HG03159 (cell line): ENCODE data around the gene NLE1.
"Not testable (repeated sequence)": the region's sequence is repeated elsewhere in the genome, so short reads cannot be mapped to it uniquely, and the experiment has no call there.

Experiments used
- ATAC-seq: cut with Tn5 transposase; IDR thresholded peaks from one replicate; pipeline ENCODE4 v1.9.1; 2021; ENCODE audit warnings: mild to moderate bottlenecking, moderate library complexity; ENCODE audit not compliant: unreplicated experiment

Gene NLE1

DNA sequence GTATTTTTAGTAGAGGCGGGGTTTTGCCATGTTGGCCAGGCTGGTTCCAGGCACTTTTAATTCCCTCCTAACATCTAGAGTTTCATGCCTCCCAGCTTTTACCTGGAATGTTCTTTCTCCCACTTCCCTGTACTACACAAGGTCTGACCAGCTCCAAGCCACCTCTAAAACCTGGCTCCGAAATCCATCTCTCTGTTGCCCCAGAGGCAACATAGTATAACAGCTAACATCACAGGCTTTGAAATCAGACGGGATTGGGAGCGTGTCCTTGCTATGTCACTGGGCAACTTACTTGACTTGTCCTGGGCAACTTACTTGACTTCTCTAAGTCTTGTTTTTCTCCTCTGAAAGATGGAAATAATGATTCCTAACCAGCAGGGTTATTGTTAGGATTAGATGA is 20.7 kb upstream of the NLE1 start:
- no peak for ATAC-seq

DNA sequence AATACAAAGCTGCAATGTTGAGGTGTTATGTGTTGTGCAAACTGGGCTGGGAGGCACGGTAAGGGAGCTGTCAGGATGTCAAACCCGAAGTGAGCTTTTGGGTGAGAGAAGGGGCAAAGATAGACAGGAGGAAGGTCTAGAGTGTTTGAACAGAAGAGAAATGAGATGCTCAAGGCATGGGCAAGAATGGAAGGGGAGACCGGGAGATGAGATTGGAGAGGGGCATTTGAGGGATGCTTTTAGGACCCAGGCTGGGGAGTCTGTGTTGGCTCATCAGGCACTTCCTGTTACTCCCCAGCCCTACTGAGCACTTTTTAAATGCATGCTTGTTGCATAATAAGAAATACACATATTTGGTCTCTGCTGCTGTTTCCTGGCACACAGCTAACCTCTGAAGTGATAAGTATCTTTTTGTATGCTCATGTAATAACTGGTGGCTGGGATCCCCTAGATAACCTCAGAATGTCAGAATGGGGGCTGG is 19.2 kb upstream of the NLE1 start:
- ATAC-seq, result no peak

DNA sequence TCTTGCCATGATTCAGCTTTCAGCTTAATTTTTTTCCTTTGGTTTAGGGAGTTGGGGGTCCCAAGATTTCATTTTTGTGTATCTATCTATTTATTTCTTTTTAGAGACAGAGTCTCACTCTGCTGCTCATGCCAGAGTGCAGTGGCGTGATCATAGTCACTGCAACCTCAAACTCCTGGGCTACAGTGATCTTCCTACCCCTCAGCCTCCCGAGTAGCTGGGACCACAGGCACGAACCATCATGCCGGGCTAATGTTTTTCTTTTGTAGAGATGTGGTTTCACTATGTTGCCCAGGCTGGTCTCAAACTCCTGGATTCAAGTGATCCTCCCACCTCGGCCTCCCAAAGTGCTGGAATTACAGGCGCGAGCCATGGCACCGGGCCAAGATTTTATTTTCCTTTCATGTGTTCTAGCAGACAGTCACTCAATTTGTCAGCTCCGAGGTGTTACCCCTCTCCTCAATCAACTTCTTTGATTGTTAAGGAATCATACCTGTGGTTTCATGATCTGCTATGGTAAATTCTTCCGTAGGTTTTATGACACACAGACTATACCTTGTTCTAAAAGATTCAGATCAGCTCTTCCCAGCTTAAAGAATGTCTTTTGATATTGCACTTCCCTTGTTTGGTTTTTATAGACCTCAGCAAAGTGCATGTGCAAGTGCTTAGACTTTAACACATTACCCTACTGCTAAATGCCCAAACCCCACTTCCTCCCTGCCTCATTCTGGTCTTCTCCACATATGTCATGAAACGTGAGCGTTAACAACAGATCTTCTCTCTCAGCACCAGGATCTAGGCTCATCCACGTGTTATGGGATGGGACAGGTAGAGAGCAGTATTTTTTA is 18.5 kb upstream of the NLE1 start:
- no peak for ATAC-seq

DNA sequence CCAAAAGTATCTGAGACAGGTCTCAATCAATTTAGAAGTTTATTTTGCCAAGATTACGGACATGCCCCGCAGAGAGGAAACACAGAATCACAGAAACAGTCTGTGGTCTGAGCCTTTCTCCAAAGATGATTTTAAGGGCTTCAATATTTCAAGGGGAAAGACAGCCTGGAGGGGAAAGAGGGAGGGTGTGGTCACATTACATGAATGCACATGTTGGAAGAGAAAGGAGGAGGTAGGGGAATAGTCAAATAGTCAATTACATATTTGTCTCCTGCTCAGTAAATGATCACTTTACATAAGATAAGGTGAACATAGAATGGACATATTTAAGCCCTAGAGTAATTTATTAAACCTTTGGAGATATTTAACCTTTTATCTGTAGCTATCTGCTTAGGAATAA is 17.8 kb upstream of the NLE1 start:
- ATAC-seq, result no peak

DNA sequence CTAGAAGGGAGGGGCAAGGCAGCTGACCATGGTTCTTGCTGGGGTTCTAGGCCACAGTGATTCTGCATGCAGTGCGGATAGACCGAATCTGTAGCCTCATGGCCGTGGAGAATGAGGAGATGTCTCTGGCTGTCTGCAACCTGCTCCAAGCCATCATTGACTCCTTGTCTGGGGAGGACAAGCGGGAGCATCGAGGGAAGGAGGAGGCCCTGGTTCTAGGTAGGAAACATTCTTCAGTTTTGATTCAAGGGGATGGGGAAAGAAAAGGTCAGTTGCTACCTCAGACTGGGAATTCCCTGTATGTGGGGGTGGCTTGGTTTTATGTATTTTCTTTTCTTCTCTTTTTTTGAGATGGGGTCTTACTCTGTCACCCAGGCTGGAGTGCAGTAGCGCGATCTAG is 13.1 kb upstream of the NLE1 start:
- ATAC-seq, result no peak

DNA sequence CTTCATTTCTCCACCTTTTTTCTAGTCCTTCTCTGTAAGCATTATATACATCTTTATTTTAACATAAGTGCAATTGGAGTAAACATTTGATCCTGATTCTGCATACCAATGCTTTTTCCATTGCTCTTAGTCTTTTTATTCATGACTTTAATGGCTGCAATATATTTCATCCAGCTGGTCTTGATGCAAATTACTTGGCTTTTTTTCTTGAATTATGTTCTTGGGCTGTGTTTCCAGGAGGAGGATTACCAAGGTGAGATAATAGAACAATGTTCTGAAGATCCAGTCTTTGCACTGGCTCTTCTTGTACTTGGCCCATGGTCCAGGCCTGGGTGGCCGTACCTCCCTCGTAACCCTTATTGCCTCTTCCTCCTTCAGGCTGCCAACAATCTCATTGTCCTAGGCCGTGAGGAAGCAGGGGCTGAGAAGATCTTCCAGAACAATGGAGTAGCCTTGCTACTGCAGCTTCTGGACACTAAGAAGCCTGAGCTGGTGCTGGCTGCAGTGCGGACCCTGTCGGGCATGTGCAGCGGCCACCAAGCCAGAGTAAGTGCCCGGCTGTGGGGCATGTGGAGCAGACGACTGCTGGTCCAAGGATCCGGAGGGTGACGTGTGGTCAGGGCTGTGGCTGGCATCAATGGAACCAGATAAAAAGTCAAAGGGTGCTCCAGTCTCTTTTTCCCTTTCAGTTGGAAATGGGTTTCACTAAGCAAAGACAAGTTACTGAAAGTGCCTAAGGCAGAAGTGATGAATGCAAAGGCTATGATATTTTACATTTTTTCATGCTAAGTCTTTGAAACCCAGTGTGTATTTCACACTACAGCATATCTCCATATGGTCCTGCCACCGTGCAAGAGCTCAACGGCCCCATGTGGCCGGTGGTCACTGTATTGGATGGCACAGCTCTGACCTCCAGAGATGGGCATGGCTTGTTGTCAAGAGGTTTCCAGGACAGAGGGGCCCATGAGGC is 12.4 kb upstream of the NLE1 start:
- no peak for ATAC-seq

DNA sequence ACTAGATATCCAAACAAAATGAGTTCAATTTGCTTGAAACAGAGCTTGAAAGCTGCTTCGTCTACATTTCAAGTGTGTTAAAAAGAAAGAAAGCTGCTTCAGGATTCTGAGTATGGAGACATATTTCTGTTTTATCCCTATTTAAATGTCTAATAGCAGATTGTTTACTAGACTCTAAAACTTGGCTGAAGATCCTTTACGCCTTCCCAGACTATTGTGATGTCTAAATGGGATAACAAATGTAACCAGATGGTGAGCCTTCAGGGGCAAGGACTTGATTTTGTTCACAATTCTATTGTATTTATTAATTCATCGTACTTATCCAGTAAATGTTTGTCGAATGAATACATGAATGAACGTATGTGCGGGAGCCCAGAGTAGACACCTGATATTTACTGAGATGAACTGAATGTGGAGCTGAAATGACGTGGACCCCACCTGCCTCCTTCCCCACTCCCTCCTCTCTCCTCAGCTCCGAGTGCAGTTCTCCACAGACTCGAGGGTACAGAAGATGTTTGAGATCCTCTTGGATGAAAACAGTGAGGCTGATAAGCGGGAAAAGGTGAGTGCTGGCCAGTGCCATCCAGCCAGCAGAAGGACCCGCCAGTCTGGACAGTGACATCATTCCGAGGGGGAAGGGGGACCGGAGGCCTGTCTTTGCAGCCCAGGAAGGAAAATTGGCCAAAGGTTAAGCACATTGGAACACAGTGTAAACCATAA is 10.5 kb upstream of the NLE1 start:
- no peak for ATAC-seq

DNA sequence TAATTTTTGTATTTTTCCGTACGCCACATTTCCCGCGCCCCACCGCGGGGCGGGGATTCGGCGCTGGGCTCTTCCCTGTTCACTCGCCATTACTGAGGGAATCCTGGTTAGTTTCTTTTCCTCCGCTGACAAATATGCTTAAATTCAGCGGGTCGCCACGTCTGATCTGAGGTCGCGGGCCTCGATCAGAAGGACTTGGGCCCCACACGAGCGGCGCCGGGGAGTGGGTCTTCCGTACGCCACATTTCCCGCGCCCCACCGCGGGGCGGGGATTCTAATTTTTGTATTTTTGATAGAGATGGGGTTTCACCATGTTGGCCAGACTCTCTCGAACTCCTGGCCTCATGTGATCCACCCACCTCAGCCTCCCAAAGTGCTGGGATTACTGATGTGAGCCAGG is 9.0 kb upstream of the NLE1 start:
- not testable (repeated sequence) for ATAC-seq

DNA sequence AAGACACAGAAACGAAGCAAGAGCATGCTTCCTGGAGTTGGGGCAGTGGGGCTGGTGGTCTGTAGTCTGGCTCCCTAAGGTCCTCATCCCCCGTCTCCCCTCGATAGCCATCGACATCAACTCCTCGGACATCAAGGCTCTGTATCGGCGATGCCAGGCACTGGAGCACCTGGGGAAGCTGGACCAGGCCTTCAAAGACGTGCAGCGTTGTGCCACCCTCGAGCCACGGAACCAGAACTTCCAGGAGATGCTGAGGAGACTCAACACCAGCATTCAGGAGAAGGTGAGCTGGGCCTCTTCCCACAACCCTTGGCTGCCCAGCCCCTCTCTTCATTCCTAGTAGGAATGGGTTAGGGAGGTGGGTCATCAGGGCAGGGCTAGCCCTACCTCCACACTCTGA is 7.8 kb upstream of the NLE1 start:
- no peak for ATAC-seq

DNA sequence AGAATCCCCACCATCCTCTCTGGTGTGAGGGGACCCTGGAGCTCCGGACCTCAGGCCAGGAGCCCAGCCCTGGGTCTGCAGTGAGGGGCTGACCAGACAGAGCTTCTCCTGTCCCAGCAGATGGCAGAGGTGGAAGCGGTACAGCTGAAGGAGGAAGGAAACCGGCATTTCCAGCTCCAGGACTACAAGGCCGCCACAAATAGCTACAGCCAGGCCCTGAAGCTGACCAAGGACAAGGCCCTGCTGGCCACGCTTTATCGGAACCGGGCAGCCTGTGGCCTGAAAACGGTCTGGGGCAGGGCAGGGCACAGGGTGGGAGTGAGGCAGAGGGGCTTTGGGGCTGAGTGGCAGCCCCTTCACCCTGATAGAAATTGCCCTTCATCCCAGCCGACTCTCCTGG is 6.0 kb upstream of the NLE1 start:
- ATAC-seq, result no peak

DNA sequence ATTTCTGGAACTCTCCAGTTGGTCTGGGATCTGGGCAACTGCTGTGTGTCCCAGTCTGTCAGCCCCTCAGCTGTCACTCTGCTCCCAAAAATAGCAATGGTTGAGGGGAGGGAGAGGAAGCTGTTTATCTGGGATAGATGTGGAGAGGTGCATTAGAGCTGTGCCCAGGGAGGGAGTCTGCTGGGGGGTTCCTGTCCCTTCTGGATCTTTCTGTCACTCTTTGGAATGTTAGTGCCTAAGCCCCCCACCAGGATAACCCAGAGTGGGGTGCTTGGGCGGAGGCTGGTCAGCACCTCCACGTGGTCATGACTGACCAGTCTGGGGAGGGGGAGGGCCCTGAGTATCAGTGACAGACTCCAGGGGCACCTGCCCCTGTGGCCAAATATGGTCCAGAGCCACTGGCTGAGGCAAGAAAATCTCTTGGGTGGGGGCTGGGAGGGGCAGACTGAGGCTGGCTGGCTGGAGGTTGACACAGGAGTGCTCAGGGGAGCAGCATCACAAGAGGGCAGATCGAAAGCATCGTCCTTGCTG is 5.3 kb upstream of the NLE1 start, which contains the start of gene UNC45B:
UNC45B (plus strand) TSS at position 443 of the 531 bp plus-strand sequence. CDS start 447 bp downstream, outside the sequence.
- ATAC-seq, result no peak

DNA sequence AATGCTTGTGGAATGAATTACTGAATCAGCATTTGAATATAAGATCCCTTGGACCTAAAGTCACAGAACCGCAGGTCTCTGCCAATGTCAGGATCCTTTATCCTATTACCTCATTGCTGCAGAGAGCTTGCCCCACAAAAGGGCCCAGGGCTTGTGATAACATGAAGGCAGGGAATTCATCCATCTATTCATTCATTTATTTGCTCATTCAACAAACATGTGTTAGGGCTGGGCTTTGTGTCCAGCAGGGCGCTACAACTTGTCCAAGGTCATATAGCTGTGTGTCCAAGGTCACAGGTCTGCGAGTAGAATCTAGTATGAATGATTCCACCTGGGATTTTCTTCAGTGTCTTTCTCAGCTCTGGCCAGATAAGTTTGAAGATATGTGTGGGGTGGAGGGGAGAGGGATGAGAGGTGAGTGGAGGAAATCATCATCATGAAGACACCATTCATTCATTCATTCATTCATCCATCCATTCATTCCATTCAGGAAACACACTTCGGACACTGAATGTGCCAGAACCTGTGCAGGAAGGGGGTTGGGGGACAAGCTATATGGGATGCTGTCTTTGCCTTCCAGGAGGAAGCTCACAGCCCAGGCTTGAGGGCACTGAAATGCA is 4.2 kb upstream of the NLE1 start:
- ATAC-seq, result no peak

DNA sequence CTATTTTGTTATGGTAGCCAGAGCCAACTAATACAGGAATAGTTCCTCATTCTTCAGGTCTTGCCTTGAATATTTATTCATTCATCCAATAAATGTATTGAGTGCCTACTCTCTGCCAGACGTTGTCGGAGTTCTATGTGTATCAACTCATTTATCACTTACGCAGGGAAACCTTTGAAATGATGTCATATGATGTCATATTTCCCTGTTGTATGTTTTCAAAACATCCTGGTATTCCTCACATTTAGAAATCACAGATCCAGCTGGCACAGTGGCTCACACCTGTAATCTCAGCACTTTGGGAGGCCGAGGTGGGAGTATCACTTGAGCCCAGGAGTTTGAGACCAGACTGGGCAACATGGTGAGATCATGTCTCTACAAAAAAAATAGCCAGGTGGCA is 2.7 kb upstream of the NLE1 start:
- no peak for ATAC-seq

DNA sequence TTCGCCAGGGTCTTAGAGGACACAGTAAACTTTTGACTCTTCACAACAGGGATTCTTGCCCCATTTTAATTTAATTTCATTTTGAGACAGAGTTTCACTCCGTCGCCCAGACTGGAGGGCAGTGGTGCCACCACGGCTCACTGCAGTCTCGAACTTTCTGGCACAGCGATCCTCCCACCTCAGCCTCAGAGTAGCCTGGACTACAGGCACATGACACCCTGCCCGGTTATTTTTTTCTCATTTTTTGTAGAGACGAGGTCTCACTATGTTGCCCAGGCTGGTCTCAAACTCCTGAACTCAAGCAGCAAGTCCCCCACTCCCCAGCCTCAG is 329 bp upstream of the NLE1 start:
- no peak for ATAC-seq

DNA sequence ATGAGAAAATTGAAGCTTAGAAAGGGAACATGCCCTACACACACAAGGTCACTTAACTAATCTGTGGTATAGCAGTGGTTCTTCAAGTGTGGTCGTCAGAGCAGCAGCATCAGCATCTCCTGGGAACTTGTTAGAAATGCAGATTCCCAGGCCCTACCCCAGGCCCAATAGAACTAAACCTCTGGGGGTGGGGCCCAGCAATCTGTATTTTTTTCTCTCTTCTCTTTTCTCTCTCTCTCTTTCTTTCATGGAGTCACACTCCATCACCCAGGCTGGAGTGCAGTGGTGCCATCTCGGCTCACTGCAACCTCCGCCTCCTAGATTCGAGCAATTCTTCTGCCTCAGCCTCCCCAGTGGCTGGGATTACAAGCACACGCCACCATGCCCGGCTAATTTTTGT is 3.9 kb downstream of the NLE1 start:
- no peak for ATAC-seq

DNA sequence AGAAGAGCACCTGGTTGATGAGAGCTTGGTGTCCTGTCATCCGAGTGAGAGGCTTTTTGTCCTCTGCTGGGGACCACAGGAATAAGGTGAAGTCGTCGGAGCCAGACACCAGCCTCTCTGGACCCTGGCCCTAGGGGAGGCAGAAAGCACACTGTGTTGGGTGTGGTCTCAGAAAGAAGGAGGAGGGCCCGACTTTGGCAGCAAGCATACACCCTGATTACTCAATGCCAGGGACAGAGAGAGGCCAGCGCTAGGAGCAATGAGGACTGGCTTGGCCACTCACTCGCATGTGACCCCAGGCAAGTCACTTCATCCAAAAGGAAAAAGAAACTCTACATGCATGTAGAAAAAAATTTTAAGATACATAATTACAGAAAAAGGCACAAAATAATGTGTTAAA is 6.8 kb downstream of the NLE1 start:
- no peak for ATAC-seq

DNA sequence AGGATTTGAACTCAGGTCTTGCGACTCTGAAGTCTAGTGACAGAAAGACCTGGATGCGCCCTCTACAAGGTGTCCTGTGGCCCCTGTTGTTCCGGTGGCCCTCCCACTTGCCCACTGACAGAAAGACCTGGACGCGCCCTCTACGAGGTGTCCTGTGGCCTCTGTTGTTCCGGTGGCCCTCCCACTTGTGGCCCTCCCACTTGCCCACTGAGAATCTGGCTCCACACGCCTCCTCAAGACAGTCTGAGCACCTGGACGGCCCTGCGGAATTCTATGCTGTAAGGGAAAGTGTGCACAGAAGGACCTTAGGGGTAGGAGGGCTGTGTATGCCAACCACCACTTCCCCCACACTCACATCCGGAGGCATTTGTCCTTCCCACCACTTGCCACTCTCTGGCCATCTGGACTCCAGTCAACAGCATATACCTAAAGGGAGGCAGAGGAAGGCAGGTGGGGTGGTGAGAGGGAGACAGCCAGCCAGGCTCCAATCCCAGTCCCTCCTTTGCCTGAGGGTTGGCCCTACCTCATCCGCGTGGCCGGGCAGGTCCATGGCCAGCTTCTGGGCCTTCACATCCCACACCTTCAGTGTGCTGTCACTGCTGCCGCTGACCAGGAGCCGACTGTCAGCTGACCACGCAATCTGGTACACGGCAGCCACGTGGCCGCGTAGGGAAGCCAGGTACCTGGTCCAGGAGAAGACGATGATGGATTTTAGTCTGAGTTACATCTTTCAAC is 9.1 kb downstream of the NLE1 start:
- ATAC-seq, result no peak

DNA sequence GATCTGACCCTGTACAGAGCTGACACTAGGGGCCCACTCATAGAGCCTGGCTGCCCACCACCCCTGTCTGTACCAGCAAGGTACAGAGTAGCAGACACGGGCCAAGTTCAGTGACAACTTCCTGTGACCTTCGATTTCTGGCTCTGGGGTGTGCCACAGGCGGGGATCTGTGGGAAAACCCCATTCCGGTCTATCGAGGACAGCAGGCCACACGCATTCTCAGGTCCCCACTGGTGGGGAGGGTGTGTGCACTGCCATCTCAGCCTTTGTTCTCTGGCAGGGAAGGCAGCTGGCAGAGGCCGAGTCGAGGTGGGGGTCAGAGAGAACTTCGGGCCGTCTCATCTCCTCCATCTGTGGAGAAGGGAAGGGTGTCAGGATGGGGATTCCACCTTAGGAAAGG is 10.0 kb downstream of the NLE1 start:
- no peak for ATAC-seq

DNA sequence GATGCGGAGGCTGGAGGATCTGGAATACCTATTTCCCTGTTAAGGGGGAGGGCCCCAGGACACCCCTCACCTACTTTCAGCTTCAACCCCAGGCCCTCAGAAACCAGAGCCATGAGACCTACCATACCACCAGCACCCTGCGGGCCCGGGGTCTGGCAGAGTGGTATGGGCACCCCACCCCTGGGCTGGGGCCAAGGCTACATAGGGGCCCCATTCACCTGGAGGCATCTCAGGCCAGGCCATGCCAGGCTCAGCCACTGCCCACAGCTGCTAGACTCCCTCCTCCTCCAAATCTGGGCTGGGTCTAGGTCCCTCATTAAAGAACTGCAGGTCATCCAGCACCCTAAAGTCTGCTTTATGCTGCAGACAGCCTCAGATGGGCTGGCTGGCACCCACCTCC is 11.7 kb downstream of the NLE1 start:
- no peak for ATAC-seq

DNA sequence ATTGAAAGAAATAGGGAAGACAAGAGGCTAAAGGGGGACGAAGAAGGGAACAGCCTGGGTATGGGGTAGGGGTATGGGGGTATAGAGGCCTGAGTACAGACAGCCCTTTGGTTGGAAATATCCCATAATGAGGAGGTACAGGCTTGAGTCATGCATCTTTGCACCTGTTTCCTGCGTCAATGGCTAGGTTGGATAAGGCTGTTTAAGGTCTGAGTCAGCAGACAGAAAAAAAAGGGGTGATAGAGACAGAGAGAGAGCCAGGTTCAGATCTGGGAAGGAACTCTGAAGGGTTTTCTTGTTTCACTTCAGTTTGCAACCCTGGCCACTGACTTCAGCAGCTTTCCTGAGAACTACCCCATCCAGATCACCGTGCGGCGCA is 12.1 kb downstream of the NLE1 start:
- no peak for ATAC-seq
